Measurements from ENCODE around the gene GLT8D2.

Gene GLT8D2

DNA sequence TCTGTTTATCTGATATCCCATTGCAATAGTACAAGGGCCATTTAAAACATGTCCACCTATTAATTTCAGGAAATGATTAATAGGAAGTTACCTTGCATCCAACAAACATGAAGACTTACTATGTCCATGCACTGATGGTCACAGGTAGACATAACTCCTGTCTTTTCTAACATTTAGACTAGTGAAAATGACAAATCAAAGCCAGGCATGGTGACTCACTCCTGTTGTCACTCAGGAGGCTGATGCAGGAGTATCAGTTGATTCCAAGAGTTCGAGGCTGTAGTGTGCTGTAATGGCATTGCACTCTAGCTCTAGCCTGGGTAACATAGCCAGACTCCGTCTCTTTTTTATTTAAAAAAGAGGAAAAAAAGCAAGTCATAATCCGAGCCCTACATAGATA lies 105.0 kb downstream of the GLT8D2 start:
- no peak for DNase-seq
